HepG2 (cell line): Measurements from ENCODE around the gene JHY. TPM values are rescaled to one million over a fixed set of nuclear protein-coding genes. Genes with fewer than 3 reads are reported as not detected.
A peak's percentile ranks its signal among the peaks of the same experiment; 100 is the strongest.

Source experiments
- ATAC-seq: fragments of 200-7000 bp; cut with Tn5 transposase; 3 replicates; pipeline ENCODE4 v1.9.1; 2020; ENCODE audit warnings: mild to moderate bottlenecking, moderate library complexity
- BruUV-seq: library from RNA; stranded (reverse); fragments of 400-500 nt; replicated peaks from 2 replicates; lab custom pipeline; 2021; lab: Mats Ljungman, UMichigan
- CTCF ChIA-PET: fragments of 300-600 bp; formaldehyde crosslinking; extraction: SDS; loops from one replicate; lab custom pipeline; 2021; ENCODE audit warnings: low total read pairs, inconsistent platforms, low intra/inter-chr PET ratio; lab: Yijun Ruan, JAX
- POLR2A ChIA-PET: fragments of 350-600 bp; sonication (Branson Sonifier 250); formaldehyde crosslinking; loops from one replicate; lab custom pipeline; 2020; ENCODE audit warnings: antibody characterized with exemption, inconsistent platforms; lab: Yijun Ruan, JAX
- DNase-seq: peaks from one replicate; pipeline ENCODE4 v3.0.0-alpha.2; 2015; ENCODE audit warnings: low spot score
- FAIRE-seq: peaks from 3 replicates; lab custom pipeline; 2011; peaks lifted over from hg19 to GRCh38; lab: Jason Lieb, UNC
- H2AFZ ChIP-seq: one replicate; pipeline ENCODE4 v1.6.1; 2011; ENCODE audit warnings: low read length, inconsistent platforms
- H3K27ac ChIP-seq: fragments of 300-600 bp; 3 replicates; pipeline ENCODE4 v1.8.0; 2011; ENCODE audit warnings: mixed run types, mild to moderate bottlenecking, mixed read lengths, low read length, inconsistent platforms; ENCODE audit not compliant: insufficient read depth; ENCODE audit errors: extremely low read length
- H3K27me3 ChIP-seq, 2 experiments: fragments of 200-600 bp in 1 of 2; 2 replicates in 1 of 2; 3 replicates in 1 of 2; pipeline versions ENCODE4 v1.6.0 to v1.8.0; 2011; ENCODE audit warnings: low read length in 2 of 2, mild to moderate bottlenecking in 2 of 2, moderate library complexity in 2 of 2, inconsistent platforms in 1 of 2; ENCODE audit not compliant: insufficient read depth in 2 of 2, control insufficient read depth in 1 of 2
- H3K36me3 ChIP-seq, 2 experiments: fragments of 200-600 bp in 1 of 2; replicated peaks in 1 of 2; 2 replicates in 1 of 2; 3 replicates in 1 of 2; pipeline versions ENCODE4 v1.5.1 to v1.8.0; 2011; ENCODE audit warnings: low read length in 2 of 2, inconsistent platforms in 1 of 2; ENCODE audit not compliant: insufficient read depth in 2 of 2, control insufficient read depth in 1 of 2
- H3K4me1 ChIP-seq: 2 replicates; pipeline ENCODE4 v1.5.1; 2012; ENCODE audit warnings: low read length, inconsistent platforms; ENCODE audit not compliant: insufficient read depth
- H3K4me2 ChIP-seq: 2 replicates; pipeline ENCODE4 v1.6.0; 2011; ENCODE audit warnings: low read depth, low read length, inconsistent platforms
- H3K4me3 ChIP-seq, 3 experiments: fragments of 200-600 bp in 1 of 3; sonication (generic), shearing (Covaris generic) in 1 of 3; replicated peaks in 1 of 3; 2 replicates each; pipeline ENCODE4 v1.5.1; 2011 to 2016; ENCODE audit warnings: low read length in 3 of 3, inconsistent platforms in 2 of 3, low read depth in 2 of 3, mild to moderate bottlenecking in 2 of 3, control low read depth in 1 of 3, mixed read lengths in 1 of 3; ENCODE audit not compliant: insufficient read depth in 1 of 3
- H3K79me2 ChIP-seq: one replicate; pipeline ENCODE4 v1.6.1; 2011; ENCODE audit warnings: low read length, inconsistent platforms; ENCODE audit not compliant: insufficient read depth
- H3K9ac ChIP-seq: 2 replicates; pipeline ENCODE4 v1.6.0; 2011; ENCODE audit warnings: mild to moderate bottlenecking, low read depth, low read length, inconsistent platforms; ENCODE audit not compliant: insufficient read depth
- H3K9me3 ChIP-seq: 2 replicates; pipeline ENCODE4 v1.5.1; 2012; ENCODE audit warnings: mild to moderate bottlenecking, low read length
- H4K20me1 ChIP-seq: 2 replicates; pipeline ENCODE4 v1.6.0; 2011; ENCODE audit warnings: inconsistent platforms, mild to moderate bottlenecking, low read length, moderate library complexity; ENCODE audit not compliant: insufficient read depth
- ATRX ChIP-seq: sonication (generic); formaldehyde crosslinking; IDR thresholded peaks from 2 replicates; pipeline ENCODE4 v1.4.0; 2020; ENCODE audit warnings: missing genetic modification reagents, borderline replicate concordance
- BATF2 ChIP-seq: sonication (generic); formaldehyde crosslinking; IDR thresholded peaks from 2 replicates; pipeline ENCODE4 v1.8.0; 2022; ENCODE audit warnings: mild to moderate bottlenecking, missing genetic modification reagents, moderate library complexity
- CHD4 ChIP-seq: fragments of 200-600 bp; sonication (generic); IDR thresholded peaks from 2 replicates; pipeline ENCODE4 v1.7.0; 2017; ENCODE audit warnings: mild to moderate bottlenecking, low read length, borderline replicate concordance
- FOXK2 ChIP-seq: fragments of 450-650 bp; IDR thresholded peaks from 2 replicates; pipeline ENCODE4 v1.6.1; 2016
- GMEB2 ChIP-seq: IDR thresholded peaks from 2 replicates; pipeline ENCODE4 v1.6.1; 2016; ENCODE audit warnings: missing biosample characterization, missing genetic modification reagents, low read depth
- KLF9 ChIP-seq: IDR thresholded peaks from 2 replicates; pipeline ENCODE4 v1.6.1; 2016; ENCODE audit warnings: low read depth
- REL ChIP-seq: sonication (generic); formaldehyde crosslinking; conservative IDR thresholded peaks from 2 replicates; pipeline ENCODE4 v1.8.0; 2022; ENCODE audit warnings: mild to moderate bottlenecking, missing genetic modification reagents, moderate library complexity
- RFXAP ChIP-seq: sonication (generic); formaldehyde crosslinking; IDR thresholded peaks from 2 replicates; pipeline ENCODE4 v1.4.0; 2020; ENCODE audit warnings: missing genetic modification reagents, borderline replicate concordance
- SRY ChIP-seq: sonication (generic); formaldehyde crosslinking; IDR thresholded peaks from 2 replicates; pipeline ENCODE4 v1.8.0; 2022; ENCODE audit warnings: mild to moderate bottlenecking, missing genetic modification reagents
- SSRP1 ChIP-seq: IDR thresholded peaks from 2 replicates; pipeline ENCODE4 v1.6.1; 2016; ENCODE audit warnings: control low read depth
- TCF7L2 ChIP-seq: IDR thresholded peaks from 2 replicates; pipeline ENCODE4 v1.6.1; 2011; ENCODE audit warnings: mild to moderate bottlenecking, low read depth, low read length, moderate library complexity
- ZNF230 ChIP-seq: sonication (generic); formaldehyde crosslinking; IDR thresholded peaks from 2 replicates; pipeline ENCODE4 v1.4.0; 2020; ENCODE audit warnings: mild to moderate bottlenecking, missing genetic modification reagents
- ZSCAN20 ChIP-seq: sonication (generic); formaldehyde crosslinking; IDR thresholded peaks from 2 replicates; pipeline ENCODE4 v1.4.0; 2020; ENCODE audit warnings: missing genetic modification reagents, mild to moderate bottlenecking, borderline replicate concordance
- WGBS: methylation state at CpG from one replicate; pipeline ENCODE4 v1.1.6; 2017; ENCODE audit warnings: low lambda C conversion rate; 5-methylcytosine and 5-hydroxymethylcytosine counted together
- in situ Hi-C: cut with HindIII; loops from 2 replicates; pipeline ENCODE4 v1.10.0; 2017; ENCODE audit warnings: low pct_unique_long_range_greater_than_20kb; ENCODE audit not compliant: extremely low pct_ligation_motif_present
- intact Hi-C: fragments of 100-400 bp; cut with micrococcal nuclease; formaldehyde crosslinking; loops from one replicate; pipeline ENCODE4 v1.10.0; 2022; ENCODE audit not compliant: unreplicated experiment
- polyA plus RNA-seq, 8 experiments: library from polyadenylated mRNA; depleted of rRNA in 3 of 8; stranded (reverse) in 7 of 8; unstranded in 1 of 8; fragments of >200 nt; fragmentation: Illumina TruSeq in 4 of 8; extraction: Trizol in 4 of 8; gene quantifications; 2 replicates each; pipeline versions ENCODE4 v1.2.1 to v1.2.3, GENCODE V29; 2011 to 2016; ENCODE audit warnings: low read depth in 4 of 8, missing spikeins in 1 of 8, mixed read lengths in 1 of 8; ENCODE audit not compliant: insufficient read depth in 1 of 8
- total RNA-seq, 5 experiments: library from RNA; depleted of rRNA; stranded (reverse); fragments of >200 nt; fragmentation: Illumina TruSeq; extraction: Trizol; gene quantifications; 2 replicates each; pipeline ENCODE4 v1.2.3, GENCODE V29; 2016; ENCODE audit warnings: low read depth in 1 of 5
- TF ChIP-seq, protein P1 (sequence below): sonication (generic); formaldehyde crosslinking; IDR thresholded peaks from 2 replicates; pipeline ENCODE4 v1.4.0; 2020; ENCODE audit warnings: mild to moderate bottlenecking, missing genetic modification reagents

JHY gene
- total and polyA plus RNA-seq, 2 of the 13 experiments (the other 11 are each of a cell fraction or from before 2014, with no cell fraction given), result not detected

- in situ Hi-C loops (no loop called here), intact Hi-C loops (no loop called here)
- Histone ChIP-seq H3K4me3 (no peak overlapping the region), H3K4me2 (no peak overlapping the region), H3K9ac (no peak overlapping the region), H3K79me2 (no peaks in the 10 kb centered on the region), H3K9me3 (no peaks in the 10 kb centered on the region), H2AFZ (no peak overlapping the region), H4K20me1 (no peaks in the 10 kb centered on the region), H3K4me1 (no peaks in the 10 kb centered on the region), H3K36me3 (no peaks in the 10 kb centered on the region), H3K27me3 (peaks cover 3 to 8% of the 10 kb centered on the region in 2 experiments; a peak in 2 of 5 replicates), H3K27ac (no peak overlapping the region)
- WGBS, result 21% methylated on average over 5 of the region's 5 CpGs
- no peak for TF ChIP-seq CHD4
- no peak for TF ChIP-seq ATRX
- TF ChIP-seq TCF7L2, result no peak
- no peak for TF ChIP-seq SSRP1 (CRISPR knock-in tag)
- BruUV-seq, result no TSS peak
- FAIRE-seq, result no peak
- POLR2A ChIA-PET, result no interaction called here
- ATAC-seq, result no peak
- CTCF ChIA-PET, result no interaction called here
- DNase-seq, result no peak
Observed at GRCh38 chr11:123000721-123001120, 118.2 kb downstream of the JHY start.

DNA sequence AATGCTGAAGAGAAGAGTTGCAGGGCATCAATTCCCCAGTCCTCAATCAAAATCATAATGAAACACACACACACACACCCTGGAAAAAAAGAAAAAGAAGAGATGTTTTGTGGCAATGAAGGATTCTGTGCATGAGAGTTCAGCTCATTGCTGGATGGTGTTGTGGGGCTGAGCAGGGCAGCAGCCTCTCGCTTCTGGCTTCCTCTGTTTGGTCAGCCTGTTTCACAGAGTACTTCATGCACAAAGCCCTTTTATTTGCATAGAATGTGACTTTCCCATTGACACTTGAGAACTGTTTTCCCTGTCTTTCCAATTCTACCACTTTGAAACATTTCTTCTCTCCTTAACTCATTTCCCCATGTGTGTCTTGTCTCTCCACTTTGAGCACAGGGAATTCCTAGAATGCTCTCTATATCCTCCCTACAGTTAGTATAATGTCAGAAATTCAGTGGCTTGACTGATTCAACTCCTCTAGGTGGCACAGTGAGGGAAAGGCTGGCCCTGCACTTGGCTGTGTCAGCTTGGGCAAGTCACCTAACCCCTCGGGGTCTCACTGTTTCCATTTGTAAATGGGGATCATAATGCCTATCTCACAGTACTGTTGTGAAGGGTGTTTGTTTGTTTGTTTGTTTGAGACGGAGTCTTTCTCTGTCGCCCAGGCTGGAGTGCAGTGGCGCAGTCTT is 124.4 kb downstream of the JHY start:
- intact Hi-C loops, result no loop called here
- ChIA-PET CTCF (no interaction called here), POLR2A (no interaction called here)
- H3K4me2 ChIP-seq, result no peak overlapping the region
- FAIRE-seq (no peak), DNase-seq (no peak), ATAC-seq (peak; percentile 41; the same call in 2 of the 3 replicates)
- no peaks in the 10 kb centered on the region for H3K79me2 ChIP-seq
- no peaks in the 10 kb centered on the region for H3K4me1 ChIP-seq
- 58% methylated on average over 5 of the region's 5 CpGs for WGBS
- H3K27ac ChIP-seq, result no peak overlapping the region
- H2AFZ ChIP-seq, result no peak overlapping the region
- H3K9ac ChIP-seq, result no peak overlapping the region
- no peak overlapping the region for H3K4me3 ChIP-seq
- H3K36me3 ChIP-seq, result no peaks in the 10 kb centered on the region
- H4K20me1 ChIP-seq, result no peaks in the 10 kb centered on the region
- no peaks in the 10 kb centered on the region for H3K9me3 ChIP-seq
- in situ Hi-C loops, result no loop called here
- BruUV-seq, result no TSS peak
- H3K27me3 ChIP-seq, result peaks cover 2 to 9% of the 10 kb centered on the region in 2 experiments; a peak in 4 of 5 replicates
- TF ChIP-seq KLF9 (CRISPR knock-in tag), result no peak
- no peak for TF ChIP-seq REL (CRISPR knock-in tag)
- TF ChIP-seq ZSCAN20, result no peak
- no peak for TF ChIP-seq ZNF230 (CRISPR knock-in tag)
- no peak for TF ChIP-seq FOXK2
- TF ChIP-seq BATF2 (CRISPR knock-in tag), result no peak
- no peak for TF ChIP-seq RFXAP (CRISPR knock-in tag)
- TF ChIP-seq, protein P1, sequence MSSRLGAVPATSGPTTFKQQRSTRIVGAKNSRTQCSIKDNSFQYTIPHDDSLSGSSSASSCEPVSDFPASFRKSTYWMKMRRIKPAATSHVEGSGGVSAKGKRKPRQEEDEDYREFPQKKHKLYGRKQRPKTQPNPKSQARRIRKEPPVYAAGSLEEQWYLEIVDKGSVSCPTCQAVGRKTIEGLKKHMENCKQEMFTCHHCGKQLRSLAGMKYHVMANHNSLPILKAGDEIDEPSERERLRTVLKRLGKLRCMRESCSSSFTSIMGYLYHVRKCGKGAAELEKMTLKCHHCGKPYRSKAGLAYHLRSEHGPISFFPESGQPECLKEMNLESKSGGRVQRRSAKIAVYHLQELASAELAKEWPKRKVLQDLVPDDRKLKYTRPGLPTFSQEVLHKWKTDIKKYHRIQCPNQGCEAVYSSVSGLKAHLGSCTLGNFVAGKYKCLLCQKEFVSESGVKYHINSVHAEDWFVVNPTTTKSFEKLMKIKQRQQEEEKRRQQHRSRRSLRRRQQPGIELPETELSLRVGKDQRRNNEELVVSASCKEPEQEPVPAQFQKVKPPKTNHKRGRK, result no peak
- no peak for TF ChIP-seq SRY
- TF ChIP-seq GMEB2, result no peak
